ENCODE data around the gene FBXW7.

FBXW7 gene

DNA sequence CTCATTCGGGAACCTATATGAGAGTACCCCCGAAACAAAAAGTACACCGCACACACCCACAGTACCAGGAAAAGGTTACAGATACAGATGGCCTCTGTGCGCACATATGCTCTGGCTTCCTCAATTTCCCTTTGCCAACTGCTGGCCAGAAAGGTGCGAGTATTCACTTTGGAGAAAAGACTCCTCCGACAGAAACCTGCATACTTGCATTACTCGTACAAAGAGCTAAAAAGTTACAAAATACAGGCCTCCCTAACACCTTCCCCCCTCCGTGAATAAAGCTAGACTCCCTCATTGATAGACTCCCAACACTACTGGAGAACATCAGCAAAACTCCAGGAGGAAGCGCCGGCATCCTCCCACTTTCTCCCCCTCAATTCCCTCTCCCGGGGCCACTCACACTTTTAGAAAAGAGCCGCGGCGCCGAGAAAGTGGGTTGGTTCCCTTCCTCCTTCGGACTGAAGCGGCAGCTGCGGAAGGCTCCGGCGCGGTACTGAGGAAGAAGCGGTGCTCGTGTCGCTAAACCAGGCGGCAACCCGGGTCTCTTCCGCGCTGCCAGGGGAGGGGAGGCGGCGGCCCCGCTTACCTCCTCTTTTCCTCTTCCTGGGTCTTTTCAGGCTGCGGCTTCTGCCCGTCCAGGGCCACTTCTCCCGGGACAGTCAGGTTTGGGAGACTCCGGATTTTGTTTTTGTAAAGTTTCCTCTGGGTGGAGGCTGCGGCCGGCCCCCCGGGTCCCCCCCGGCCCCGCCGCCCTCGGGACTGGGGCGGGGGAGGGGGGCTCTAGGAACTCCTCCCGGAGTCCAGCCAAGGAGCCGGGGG lies 1.1 kb downstream of the FBXW7 start:
- no peaks in the 10 kb centered on the region for H3K27me3 ChIP-seq (ENCODE audit: control insufficient read depth in 1 of 2, insufficient read depth in 2 of 2, low read length in 2 of 2)
- peak overlapping the region; percentile 55 to 80 for H3K9ac ChIP-seq (ENCODE audit: low read depth in 1 of 2, low read length in 2 of 2)
- H3K9me3 ChIP-seq (ENCODE audit: control insufficient read depth in 1 of 2, low read length in 2 of 2): peaks cover 2 to 3% of the 10 kb centered on the region in 2 donors
- H3K36me3 ChIP-seq (ENCODE audit: control insufficient read depth in 1 of 2, insufficient read depth in 2 of 2, low read length in 2 of 2): peaks cover 0 to 8% of the 10 kb centered on the region in 2 donors
- H3K4me3 ChIP-seq (ENCODE audit: low read depth in 1 of 2, low read length in 2 of 2): peak overlapping the region; percentile 96
- H3K27ac ChIP-seq (ENCODE audit: low read depth, low read length): no peak overlapping the region
- H3K4me1 ChIP-seq (ENCODE audit: control insufficient read depth in 1 of 2, insufficient read depth in 2 of 2, low read length in 2 of 2): peaks cover 29 to 50% of the 10 kb centered on the region in 2 donors

DNA sequence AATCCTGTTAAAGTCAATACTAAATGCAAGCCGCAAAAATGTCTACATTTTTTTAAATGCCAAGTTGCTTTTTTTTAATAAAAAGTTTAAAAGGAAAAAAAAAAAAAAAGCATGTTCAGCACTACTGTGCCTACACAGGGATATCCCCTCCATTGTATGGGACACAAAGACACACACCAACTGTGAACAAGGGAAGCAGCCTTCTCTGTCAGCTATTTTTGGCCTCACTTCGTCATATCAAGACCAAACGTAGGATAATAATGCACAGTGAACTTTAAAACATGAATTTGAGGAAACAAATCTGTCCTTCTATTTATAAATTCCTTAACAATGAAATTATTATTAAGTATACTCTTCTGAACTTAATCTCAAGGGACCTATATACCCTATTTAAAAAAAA lies 4.4 kb downstream of the FBXW7 start:
- peaks cover 7 to 36% of the 10 kb centered on the region in 2 donors for H3K4me1 ChIP-seq (ENCODE audit: control insufficient read depth in 1 of 2, insufficient read depth in 2 of 2, low read length in 2 of 2)
- no peaks in the 10 kb centered on the region for H3K27me3 ChIP-seq (ENCODE audit: control insufficient read depth in 1 of 2, insufficient read depth in 2 of 2, low read length in 2 of 2)
- no peak overlapping the region for H3K27ac ChIP-seq (ENCODE audit: low read depth, low read length)
- no peaks in the 10 kb centered on the region for H3K9me3 ChIP-seq (ENCODE audit: control insufficient read depth in 1 of 2, low read length in 2 of 2)
- H3K36me3 ChIP-seq (ENCODE audit: control insufficient read depth in 1 of 2, insufficient read depth in 2 of 2, low read length in 2 of 2): no peaks in the 10 kb centered on the region
- no peak overlapping the region for H3K9ac ChIP-seq (ENCODE audit: low read depth in 1 of 2, low read length in 2 of 2)
- H3K4me3 ChIP-seq (ENCODE audit: low read depth in 1 of 2, low read length in 2 of 2): no peak overlapping the region

DNA sequence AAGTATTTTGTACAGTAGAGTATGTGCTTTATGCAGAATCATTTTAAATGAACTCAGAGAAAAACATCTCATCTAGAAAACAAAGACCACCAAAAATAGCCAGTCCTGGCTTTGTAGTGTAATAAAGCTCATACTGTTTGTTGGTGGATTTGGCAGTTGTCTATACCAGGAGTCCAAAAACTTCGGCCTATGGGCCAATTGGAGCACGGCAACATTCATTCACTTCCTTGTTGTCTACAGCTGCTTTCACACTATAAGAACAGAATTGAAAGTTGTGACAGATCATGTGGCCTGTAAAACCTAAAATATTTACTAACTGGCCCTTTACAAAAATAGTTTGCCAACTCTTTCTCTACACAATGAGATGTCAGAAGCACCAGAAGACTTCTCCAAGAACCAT lies 5.3 kb downstream of the FBXW7 start:
- Histone ChIP-seq H3K9me3 (ENCODE audit: control insufficient read depth in 1 of 2, low read length in 2 of 2) (no peaks in the 10 kb centered on the region), H3K27ac (ENCODE audit: low read depth, low read length) (no peak overlapping the region), H3K4me1 (ENCODE audit: control insufficient read depth in 1 of 2, insufficient read depth in 2 of 2, low read length in 2 of 2) (peaks cover 7 to 36% of the 10 kb centered on the region in 2 donors), H3K4me3 (ENCODE audit: low read depth in 1 of 2, low read length in 2 of 2) (no peak overlapping the region), H3K36me3 (ENCODE audit: control insufficient read depth in 1 of 2, insufficient read depth in 2 of 2, low read length in 2 of 2) (no peaks in the 10 kb centered on the region), H3K27me3 (ENCODE audit: control insufficient read depth in 1 of 2, insufficient read depth in 2 of 2, low read length in 2 of 2) (no peaks in the 10 kb centered on the region), H3K9ac (ENCODE audit: low read depth in 1 of 2, low read length in 2 of 2) (no peak overlapping the region)

DNA sequence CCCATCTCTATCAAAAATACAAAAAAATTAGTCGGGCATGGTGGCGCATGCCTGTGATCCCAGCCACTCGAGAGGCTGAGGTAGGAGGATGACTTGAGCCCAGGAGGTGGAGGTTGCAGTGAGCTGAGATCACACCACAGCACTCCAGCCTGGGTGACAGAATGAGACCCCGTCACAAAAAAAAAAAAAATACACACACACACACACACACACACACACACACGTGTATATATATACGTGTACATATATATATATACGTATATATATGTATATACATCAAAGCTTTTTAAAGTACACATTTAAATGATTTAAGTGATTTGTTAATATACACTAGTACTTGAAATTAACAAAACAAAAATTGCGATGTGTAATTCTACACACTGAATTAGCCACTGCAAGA lies 6.0 kb downstream of the FBXW7 start:
- no peaks in the 10 kb centered on the region for H3K27me3 ChIP-seq (ENCODE audit: control insufficient read depth in 1 of 2, insufficient read depth in 2 of 2, low read length in 2 of 2)
- H3K27ac ChIP-seq (ENCODE audit: low read depth, low read length): no peak overlapping the region
- no peak overlapping the region for H3K4me3 ChIP-seq (ENCODE audit: low read depth in 1 of 2, low read length in 2 of 2)
- no peaks in the 10 kb centered on the region for H3K36me3 ChIP-seq (ENCODE audit: control insufficient read depth in 1 of 2, insufficient read depth in 2 of 2, low read length in 2 of 2)
- H3K4me1 ChIP-seq (ENCODE audit: control insufficient read depth in 1 of 2, insufficient read depth in 2 of 2, low read length in 2 of 2): peaks cover 7 to 36% of the 10 kb centered on the region in 2 donors
- no peaks in the 10 kb centered on the region for H3K9me3 ChIP-seq (ENCODE audit: control insufficient read depth in 1 of 2, low read length in 2 of 2)
- no peak overlapping the region for H3K9ac ChIP-seq (ENCODE audit: low read depth in 1 of 2, low read length in 2 of 2)

DNA sequence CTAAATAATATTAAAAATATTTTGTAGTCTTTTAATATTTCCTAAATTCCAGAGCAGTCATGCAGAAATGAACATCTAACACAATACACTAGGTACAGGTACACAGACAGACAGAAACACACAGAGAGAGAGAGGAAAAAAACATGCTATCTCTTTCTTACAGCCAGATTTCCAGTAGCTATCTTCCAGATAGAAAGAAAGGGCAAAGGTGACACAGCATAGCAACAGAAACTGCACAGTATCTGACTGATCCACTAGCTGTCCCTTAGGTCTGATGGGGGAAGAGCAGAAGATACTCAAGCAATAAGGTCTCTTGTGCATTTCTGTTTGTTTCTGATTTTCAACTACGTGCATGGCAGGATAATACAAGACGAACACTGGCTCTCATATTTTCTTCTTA lies 7.8 kb downstream of the FBXW7 start:
- H3K27ac ChIP-seq (ENCODE audit: low read depth, low read length): no peak overlapping the region
- no peaks in the 10 kb centered on the region for H3K27me3 ChIP-seq (ENCODE audit: control insufficient read depth in 1 of 2, insufficient read depth in 2 of 2, low read length in 2 of 2)
- H3K9ac ChIP-seq (ENCODE audit: low read depth in 1 of 2, low read length in 2 of 2): no peak overlapping the region
- H3K9me3 ChIP-seq (ENCODE audit: control insufficient read depth in 1 of 2, low read length in 2 of 2): no peaks in the 10 kb centered on the region
- H3K36me3 ChIP-seq (ENCODE audit: control insufficient read depth in 1 of 2, insufficient read depth in 2 of 2, low read length in 2 of 2): no peaks in the 10 kb centered on the region
- peaks cover 7 to 32% of the 10 kb centered on the region in 2 donors for H3K4me1 ChIP-seq (ENCODE audit: control insufficient read depth in 1 of 2, insufficient read depth in 2 of 2, low read length in 2 of 2)
- H3K4me3 ChIP-seq (ENCODE audit: low read depth in 1 of 2, low read length in 2 of 2): no peak overlapping the region

DNA sequence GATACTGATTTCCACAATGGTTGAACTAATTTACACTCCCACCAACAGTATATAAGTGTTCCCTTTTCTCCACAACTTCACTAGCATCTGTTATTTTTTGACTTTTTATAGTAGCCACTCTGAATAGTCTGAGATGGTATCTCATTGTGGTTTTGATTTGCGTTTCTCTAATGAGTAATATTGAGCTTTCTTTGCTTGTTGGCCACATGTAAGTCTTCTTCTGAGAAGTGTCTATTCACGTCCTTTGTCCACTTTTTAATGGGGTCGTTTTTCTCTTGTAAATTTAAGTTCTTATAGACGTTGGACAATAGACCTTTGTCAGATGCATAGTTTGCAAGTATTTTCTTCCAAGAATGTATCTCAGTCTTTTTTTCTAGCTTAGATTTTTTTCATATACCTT lies 10.0 kb downstream of the FBXW7 start:
- Histone ChIP-seq H3K4me3 (ENCODE audit: low read depth in 1 of 2, low read length in 2 of 2) (no peak overlapping the region), H3K27me3 (ENCODE audit: control insufficient read depth in 1 of 2, insufficient read depth in 2 of 2, low read length in 2 of 2) (no peaks in the 10 kb centered on the region), H3K36me3 (ENCODE audit: control insufficient read depth in 1 of 2, insufficient read depth in 2 of 2, low read length in 2 of 2) (no peaks in the 10 kb centered on the region), H3K9me3 (ENCODE audit: control insufficient read depth in 1 of 2, low read length in 2 of 2) (no peaks in the 10 kb centered on the region), H3K9ac (ENCODE audit: low read depth in 1 of 2, low read length in 2 of 2) (no peak overlapping the region), H3K4me1 (ENCODE audit: control insufficient read depth in 1 of 2, insufficient read depth in 2 of 2, low read length in 2 of 2) (peaks cover 7 to 23% of the 10 kb centered on the region in 2 donors), H3K27ac (ENCODE audit: low read depth, low read length) (no peak overlapping the region)

DNA sequence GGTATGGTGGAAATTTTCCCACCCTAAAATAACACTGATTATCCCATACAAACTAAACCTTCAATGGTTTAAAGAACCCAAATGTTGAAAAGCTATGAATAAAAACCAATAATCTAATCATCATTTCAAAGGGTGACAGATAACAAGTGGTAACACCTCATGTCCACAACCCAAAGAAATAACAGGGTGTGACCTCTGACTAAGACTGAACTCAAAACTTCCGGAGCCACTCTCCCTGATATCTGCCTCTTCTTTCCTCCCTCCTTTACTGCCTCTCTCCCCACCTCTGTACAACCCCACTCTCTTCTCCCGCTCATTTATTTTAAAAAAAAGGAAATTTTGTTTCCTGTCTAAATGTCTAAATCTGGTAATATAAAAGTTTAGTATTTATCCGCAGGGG lies 11.5 kb downstream of the FBXW7 start:
- no peak overlapping the region for H3K4me3 ChIP-seq (ENCODE audit: low read depth in 1 of 2, low read length in 2 of 2)
- no peaks in the 10 kb centered on the region for H3K36me3 ChIP-seq (ENCODE audit: control insufficient read depth in 1 of 2, insufficient read depth in 2 of 2, low read length in 2 of 2)
- H3K4me1 ChIP-seq (ENCODE audit: control insufficient read depth in 1 of 2, insufficient read depth in 2 of 2, low read length in 2 of 2): peaks cover 7 to 16% of the 10 kb centered on the region in 2 donors
- no peak overlapping the region for H3K9ac ChIP-seq (ENCODE audit: low read depth in 1 of 2, low read length in 2 of 2)
- H3K9me3 ChIP-seq (ENCODE audit: control insufficient read depth in 1 of 2, low read length in 2 of 2): no peaks in the 10 kb centered on the region
- no peak overlapping the region for H3K27ac ChIP-seq (ENCODE audit: low read depth, low read length)
- H3K27me3 ChIP-seq (ENCODE audit: control insufficient read depth in 1 of 2, insufficient read depth in 2 of 2, low read length in 2 of 2): no peaks in the 10 kb centered on the region

DNA sequence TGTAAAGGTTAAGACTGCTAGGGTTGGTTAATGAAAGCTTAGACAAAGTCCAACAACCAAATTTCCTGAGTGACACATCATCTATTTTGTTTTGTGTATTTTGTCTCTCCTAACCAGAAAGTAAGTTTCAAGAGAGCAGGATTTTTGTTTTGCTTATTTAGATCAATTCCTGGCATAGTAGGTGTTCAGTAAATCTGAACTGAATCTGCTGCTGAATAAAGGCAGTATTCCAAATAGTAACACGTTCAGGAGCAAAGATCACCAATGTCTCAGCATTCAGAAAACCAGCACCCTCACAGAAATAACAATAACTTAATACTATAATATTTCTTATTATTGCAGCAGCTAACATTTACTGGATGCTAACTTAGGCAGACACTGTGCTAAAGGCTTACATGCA lies 12.2 kb downstream of the FBXW7 start:
- Histone ChIP-seq H3K27me3 (ENCODE audit: control insufficient read depth in 1 of 2, insufficient read depth in 2 of 2, low read length in 2 of 2) (no peaks in the 10 kb centered on the region), H3K4me3 (ENCODE audit: low read depth in 1 of 2, low read length in 2 of 2) (no peak overlapping the region), H3K9me3 (ENCODE audit: control insufficient read depth in 1 of 2, low read length in 2 of 2) (no peaks in the 10 kb centered on the region), H3K36me3 (ENCODE audit: control insufficient read depth in 1 of 2, insufficient read depth in 2 of 2, low read length in 2 of 2) (no peaks in the 10 kb centered on the region), H3K27ac (ENCODE audit: low read depth, low read length) (no peak overlapping the region), H3K9ac (ENCODE audit: low read depth in 1 of 2, low read length in 2 of 2) (no peak overlapping the region), H3K4me1 (ENCODE audit: control insufficient read depth in 1 of 2, insufficient read depth in 2 of 2, low read length in 2 of 2) (peaks cover 7 to 16% of the 10 kb centered on the region in 2 donors)

DNA sequence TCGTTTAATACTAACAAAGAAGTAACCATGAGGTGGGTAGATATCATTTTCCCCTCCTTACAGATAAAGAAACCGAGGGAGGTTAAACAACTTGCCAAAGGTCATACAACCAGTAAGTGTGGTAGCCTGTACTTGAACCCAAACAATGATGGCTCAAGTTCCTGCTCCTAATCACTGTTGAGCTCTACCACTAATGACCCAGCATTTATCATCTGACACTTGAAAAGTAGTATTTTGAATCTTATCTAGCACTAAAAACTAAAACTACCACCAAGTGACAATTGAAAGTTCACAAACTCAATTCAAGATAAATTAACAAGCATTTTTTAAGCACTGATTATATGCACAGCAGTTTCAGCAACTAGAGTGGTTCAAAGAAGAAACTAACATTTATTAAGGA lies 13.1 kb downstream of the FBXW7 start:
- H3K9me3 ChIP-seq (ENCODE audit: control insufficient read depth in 1 of 2, low read length in 2 of 2): no peaks in the 10 kb centered on the region
- H3K27me3 ChIP-seq (ENCODE audit: control insufficient read depth in 1 of 2, insufficient read depth in 2 of 2, low read length in 2 of 2): no peaks in the 10 kb centered on the region
- H3K36me3 ChIP-seq (ENCODE audit: control insufficient read depth in 1 of 2, insufficient read depth in 2 of 2, low read length in 2 of 2): no peaks in the 10 kb centered on the region
- no peak overlapping the region for H3K27ac ChIP-seq (ENCODE audit: low read depth, low read length)
- H3K9ac ChIP-seq (ENCODE audit: low read depth in 1 of 2, low read length in 2 of 2): no peak overlapping the region
- peaks cover 7 to 16% of the 10 kb centered on the region in 2 donors for H3K4me1 ChIP-seq (ENCODE audit: control insufficient read depth in 1 of 2, insufficient read depth in 2 of 2, low read length in 2 of 2)
- no peak overlapping the region for H3K4me3 ChIP-seq (ENCODE audit: low read depth in 1 of 2, low read length in 2 of 2)

DNA sequence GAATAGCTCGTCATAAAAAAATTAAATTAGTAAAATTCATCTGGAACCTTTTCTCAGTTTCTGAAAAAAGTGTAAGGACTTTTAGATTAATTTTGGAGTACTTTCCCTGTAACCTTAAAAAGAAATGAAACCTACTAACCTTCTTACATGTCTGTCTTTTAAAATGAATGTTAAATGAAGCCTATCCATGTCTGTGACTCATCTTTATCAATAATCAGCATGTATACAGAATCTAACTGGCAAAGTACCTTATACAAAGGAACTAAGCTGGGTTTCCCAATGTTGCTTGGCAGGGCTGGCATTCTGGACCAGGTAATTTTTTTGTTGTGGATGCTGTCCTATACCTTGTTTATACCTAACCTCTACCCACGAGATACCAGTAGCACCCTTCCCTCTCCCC lies 13.6 kb downstream of the FBXW7 start:
- no peaks in the 10 kb centered on the region for H3K9me3 ChIP-seq (ENCODE audit: control insufficient read depth in 1 of 2, low read length in 2 of 2)
- H3K9ac ChIP-seq (ENCODE audit: low read depth in 1 of 2, low read length in 2 of 2): no peak overlapping the region
- no peaks in the 10 kb centered on the region for H3K27me3 ChIP-seq (ENCODE audit: control insufficient read depth in 1 of 2, insufficient read depth in 2 of 2, low read length in 2 of 2)
- no peaks in the 10 kb centered on the region for H3K36me3 ChIP-seq (ENCODE audit: control insufficient read depth in 1 of 2, insufficient read depth in 2 of 2, low read length in 2 of 2)
- H3K4me3 ChIP-seq (ENCODE audit: low read depth in 1 of 2, low read length in 2 of 2): no peak overlapping the region
- H3K4me1 ChIP-seq (ENCODE audit: control insufficient read depth in 1 of 2, insufficient read depth in 2 of 2, low read length in 2 of 2): peaks cover 7 to 16% of the 10 kb centered on the region in 2 donors
- H3K27ac ChIP-seq (ENCODE audit: low read depth, low read length): no peak overlapping the region

All from duodenal mucosa (tissue), 2 donors.